Astrocyte (in vitro differentiated cells and primary cell): ENCODE measurements around the gene FNDC3B.

Source experiments
- CTCF ChIP-seq: IDR thresholded peaks from 2 replicates; pipeline ENCODE4 v1.5.1; 2011; ENCODE audit warnings: low read depth, mild to moderate bottlenecking, inconsistent platforms, low read length, moderate library complexity; ENCODE audit not compliant: insufficient read depth
- EZH2 ChIP-seq: IDR thresholded peaks from 2 replicates; pipeline ENCODE4 v1.6.1; 2012; ENCODE audit warnings: mild to moderate bottlenecking, low read length, inconsistent platforms; ENCODE audit not compliant: insufficient read depth

- TF ChIP-seq EZH2 = no peak
- TF ChIP-seq CTCF = no peak
Observed at GRCh38 chr3:172021859-172022258, 17.5 kb upstream of the FNDC3B start.
